Gastrocnemius medialis (tissue), 4 donors: ENCODE data around the gene ARHGEF39. TPM values are rescaled to one million over a fixed set of nuclear protein-coding genes. Genes with fewer than 3 reads are reported as not detected.

Source experiments
- ATAC-seq, 2 donors: fragments of 150-250 bp; one replicate each; pipeline ENCODE4 v1.9.1; 2016
- DNase-seq, 2 donors: peaks; one replicate each; pipeline ENCODE4 v3.0.0-alpha.2; 2019
- H3K27ac ChIP-seq, 4 donors: fragments of 200-600 bp; sonication (generic); 1 replicate in 1 of 4; 2 replicates in 3 of 4; pipeline ENCODE4 v1.5.1; 2016 to 2018; ENCODE audit warnings: mild to moderate bottlenecking in 2 of 4, moderate library complexity in 1 of 4
- H3K27me3 ChIP-seq, 3 donors: fragments of 200-600 bp; sonication (generic) in 2 of 3; 1 replicate in 1 of 3; 2 replicates in 2 of 3; pipeline versions ENCODE4 v1.5.1 to v1.6.0; 2016 to 2019; ENCODE audit warnings: mild to moderate bottlenecking in 1 of 3, moderate library complexity in 1 of 3
- H3K36me3 ChIP-seq, 2 donors: fragments of 200-600 bp; sonication (generic) in 1 of 2; one replicate each; pipeline ENCODE4 v1.5.1; 2017 to 2018
- H3K4me1 ChIP-seq, 2 donors: fragments of 200-600 bp; sonication (generic) in 1 of 2; one replicate each; pipeline ENCODE4 v1.5.1; 2016 to 2017; ENCODE audit warnings: mild to moderate bottlenecking in 2 of 2
- H3K4me3 ChIP-seq, 4 donors: fragments of 200-600 bp; sonication (generic) in 3 of 4; 1 replicate in 1 of 4; 2 replicates in 3 of 4; pipeline ENCODE4 v1.5.1; 2016 to 2019; ENCODE audit warnings: mild to moderate bottlenecking in 2 of 4
- H3K9me3 ChIP-seq, 3 donors: fragments of 200-600 bp; sonication (generic) in 2 of 3; 1 replicate in 1 of 3; 2 replicates in 2 of 3; pipeline ENCODE4 v1.5.1; 2016 to 2019
- CTCF ChIP-seq, 5 experiments: fragments of 450-650 bp in 3 of 5; fragments of 200-600 bp in 2 of 5; sonication (generic) in 2 of 5; IDR thresholded peaks in 4 of 5; conservative IDR thresholded peaks in 1 of 5; 1 replicate in 4 of 5; 2 replicates in 1 of 5; pipeline ENCODE4 v1.5.1; 2016 to 2019; ENCODE audit warnings: antibody characterized with exemption in 5 of 5, mild to moderate bottlenecking in 3 of 5, moderate library complexity in 3 of 5
- POLR2A ChIP-seq, 2 donors: fragments of 450-650 bp; IDR thresholded peaks; one replicate each; pipeline ENCODE4 v1.6.1; 2017; ENCODE audit warnings: antibody characterized with exemption in 2 of 2, mild to moderate bottlenecking in 2 of 2, moderate library complexity in 2 of 2
- in situ Hi-C, 4 donors: fragments of 200-750 bp; cut with MboI; loops; one replicate each; pipeline versions ENCODE4 v1.15.0 to v1.8.0; 2017; ENCODE audit warnings: low sequenced_read_pairs in 4 of 4
- intact Hi-C: fragments of 100-400 bp; cut with DNase I; formaldehyde crosslinking; loops from one replicate; pipeline ENCODE4 v1.15.1; 2023; ENCODE audit warnings: low total_unique reads
- total RNA-seq, 4 donors: library from RNA; depleted of rRNA; stranded (reverse); fragments of >200 nt; gene quantifications; one replicate each; pipeline versions ENCODE4 v1.1.0 to v1.2.3, GENCODE V29; 2016

ARHGEF39 gene
- total RNA-seq, 4 donors from 2014 or later = 0.07 to 0.10 TPM; not detected in 2

GRCh38 chr9:35700942-35701341, 35.9 kb upstream of the ARHGEF39 start:
- intact Hi-C loops = no loop called here
- no peaks in the 10 kb centered on the region for H3K9me3 ChIP-seq
- TF ChIP-seq POLR2A (IDR thresholded peaks at IDR 0.05) = no peak
- TF ChIP-seq CTCF (IDR thresholded peaks at IDR 0.05 in 4 of 5, conservative IDR thresholded peaks at IDR 0.05 in 1 of 5) = no peak
- H3K27ac ChIP-seq = no peak overlapping the region
- ATAC-seq (no peak), DNase-seq (no peak)
- in situ Hi-C loops = no loop called here
- H3K27me3 ChIP-seq = no peaks in the 10 kb centered on the region
- H3K36me3 ChIP-seq = peaks cover 6 to 93% of the 10 kb centered on the region in 2 donors
- H3K4me3 ChIP-seq = no peak overlapping the region
- peaks cover 4 to 7% of the 10 kb centered on the region in 2 donors for H3K4me1 ChIP-seq

- no peaks in the 10 kb centered on the region for H3K9me3 ChIP-seq
- no peaks in the 10 kb centered on the region for H3K27me3 ChIP-seq
- no peak overlapping the region for H3K27ac ChIP-seq
- ATAC-seq (no peak), DNase-seq (no peak)
- H3K4me3 ChIP-seq = no peak overlapping the region
- in situ Hi-C loops (no loop called here), intact Hi-C loops (no loop called here)
- peaks cover 6 to 83% of the 10 kb centered on the region in 2 donors for H3K36me3 ChIP-seq
- TF ChIP-seq POLR2A (IDR thresholded peaks at IDR 0.05) (no peak), CTCF (IDR thresholded peaks at IDR 0.05 in 4 of 5, conservative IDR thresholded peaks at IDR 0.05 in 1 of 5) (no peak)
- peaks cover 6 to 7% of the 10 kb centered on the region in 2 donors for H3K4me1 ChIP-seq
Observed at GRCh38 chr9:35700031-35700430, 35.0 kb upstream of the ARHGEF39 start.

GRCh38 chr9:35698231-35698630, 33.2 kb upstream of the ARHGEF39 start:
- TF ChIP-seq CTCF (IDR thresholded peaks at IDR 0.05 in 4 of 5, conservative IDR thresholded peaks at IDR 0.05 in 1 of 5) (no peak), POLR2A (IDR thresholded peaks at IDR 0.05) (no peak)
- Histone ChIP-seq H3K36me3 (peaks cover 6 to 65% of the 10 kb centered on the region in 2 donors), H3K27ac (peak overlapping the region in 1 of 4 donors; percentile 65), H3K27me3 (no peaks in the 10 kb centered on the region), H3K4me1 (peaks cover 7 to 8% of the 10 kb centered on the region in 2 donors), H3K9me3 (no peaks in the 10 kb centered on the region), H3K4me3 (no peak overlapping the region)
- no peak for DNase-seq
- ATAC-seq = no peak
- in situ Hi-C loops = loop anchor here in 1 of 4 donors (10.0 kb wide), 1 partner anchor 53 kb away; no protein-coding TSS in a partner anchor
- intact Hi-C loops = no loop called here

- intact Hi-C loops = no loop called here
- ATAC-seq (no peak), DNase-seq (no peak)
- no peaks in the 10 kb centered on the region for H3K27me3 ChIP-seq
- H3K4me3 ChIP-seq = no peak overlapping the region
- peak overlapping the region; percentile 12 to 66 (median 51) for H3K27ac ChIP-seq
- in situ Hi-C loops = loop anchor here in 1 of 4 donors (10.0 kb wide), 1 partner anchor 53 kb away; no protein-coding TSS in a partner anchor
- H3K4me1 ChIP-seq = peaks cover 7 to 8% of the 10 kb centered on the region in 2 donors
- no peak for TF ChIP-seq CTCF (IDR thresholded peaks at IDR 0.05 in 4 of 5, conservative IDR thresholded peaks at IDR 0.05 in 1 of 5)
- no peak for TF ChIP-seq POLR2A (IDR thresholded peaks at IDR 0.05)
- H3K36me3 ChIP-seq = peaks cover 6 to 58% of the 10 kb centered on the region in 2 donors
- H3K9me3 ChIP-seq = no peaks in the 10 kb centered on the region
Observed at GRCh38 chr9:35697486-35697885, 32.5 kb upstream of the ARHGEF39 start.
